ENCODE results near the gene PCDHA4. TPM values are rescaled to one million over a fixed set of nuclear protein-coding genes. Genes with fewer than 3 reads are reported as not detected.

The PCDHA4 gene
- polyA plus RNA-seq (2012; rRNA removed) = 1.2 and 1.4 TPM in 2 replicates
- polyA plus RNA-seq (2012; cell fraction: cytosol; rRNA removed) = 0.82 and 1.1 TPM in 2 replicates
- polyA plus RNA-seq (2012; cell fraction: nucleus; rRNA removed) = 1.1 and 1.6 TPM in 2 replicates

- H3K4me2 ChIP-seq = peak within 1 kb of the TSS; percentile 75
- 37% methylated on average over 30 of the region's 47 CpGs for WGBS (ENCODE audit: low lambda C conversion rate)
- H3K27me3 ChIP-seq (ENCODE audit: insufficient read depth) = no peaks in the 10 kb centered on the region
- ChIA-PET CTCF (interaction anchor here (0.6 to 5.0 kb wide), 39 partner anchors 8 to 416 kb away, joined by 3 to 52 read pairs (median 4); partner anchors contain the start of genes PCDHA1, PCDHA2, PCDHA5 and PCDHA6), POLR2A (interaction anchor here (0.6 kb wide), 1 partner anchor 301 kb away, joined by 4 read pairs; no protein-coding TSS in a partner anchor)
- no peaks in the 10 kb centered on the region; a peak in 2 of 4 replicates for H3K4me1 ChIP-seq (ENCODE audit: control insufficient read depth in 1 of 2, insufficient read depth in 2 of 2, low read depth in 1 of 2, low read length in 1 of 2)
- H3K27ac ChIP-seq (ENCODE audit: low read depth in 2 of 2, low read length in 1 of 2) = peak within 1 kb of the TSS in 1 of 2 experiments; percentile 77; a peak in 2 of 4 replicates
- peak within 1 kb of the TSS; percentile 63 for H3K4me3 ChIP-seq (ENCODE audit: low read depth in 2 of 2, low read length in 1 of 2)
- H4K20me1 ChIP-seq (ENCODE audit: insufficient read depth) = no peaks in the 10 kb centered on the region
- no peaks in the 10 kb centered on the region for H3K36me3 ChIP-seq (replicated peaks in 1 of 2; ENCODE audit: control insufficient read depth in 1 of 2, insufficient read depth in 2 of 2, low read length in 1 of 2)
- H3F3A ChIP-seq (replicated peaks; ENCODE audit: insufficient read depth) = no peaks in the 10 kb centered on the region
- no peaks in the 10 kb centered on the region for H3K9me2 ChIP-seq
- peak within 1 kb of the TSS; percentile 69 for H3K9ac ChIP-seq
- TF ChIP-seq RCOR1 (IDR thresholded peaks at IDR 0.05; ENCODE audit: low read length) = no peak
- peak; percentile 69 for TF ChIP-seq RAD21 (IDR thresholded peaks at IDR 0.05; ENCODE audit: low read length)
- no peak for TF ChIP-seq RFX5 (IDR thresholded peaks at IDR 0.05; ENCODE audit: low read length)
- TF ChIP-seq FOSL2 (IDR thresholded peaks at IDR 0.05; ENCODE audit: borderline replicate concordance, low read depth) = no peak
- peak; percentile 63 for TF ChIP-seq CTCF (IDR thresholded peaks at IDR 0.05)
- TF ChIP-seq SMC3 (IDR thresholded peaks at IDR 0.05; ENCODE audit: low read depth, low read length) = peak; percentile 45
- peak within 1 kb of the TSS; percentile 90; the same call in 1 of the 2 replicates for H2AFZ ChIP-seq (ENCODE audit: low read depth)
- no peaks in the 10 kb centered on the region for H3K9me3 ChIP-seq
- peak; percentile 65 for DNase-seq
- H3K79me2 ChIP-seq (ENCODE audit: insufficient read depth) = no peaks in the 10 kb centered on the region
Observed at GRCh38 chr5:140806834-140807775, at the start of gene PCDHA4. PCDHA4 (plus strand) TSS chr5:140807068.

- Histone ChIP-seq H4K20me1 (ENCODE audit: insufficient read depth) (no peaks in the 10 kb centered on the region), H3F3A (replicated peaks; ENCODE audit: insufficient read depth) (peaks cover 5% of the 10 kb centered on the region), H3K4me2 (no peak overlapping the region), H3K27me3 (ENCODE audit: insufficient read depth) (no peaks in the 10 kb centered on the region), H3K9ac (no peak overlapping the region), H3K9me3 (peaks cover 32% of the 10 kb centered on the region), H3K79me2 (ENCODE audit: insufficient read depth) (no peaks in the 10 kb centered on the region), H3K9me2 (no peaks in the 10 kb centered on the region), H2AFZ (ENCODE audit: low read depth) (no peak overlapping the region), H3K36me3 (replicated peaks in 1 of 2; ENCODE audit: control insufficient read depth in 1 of 2, insufficient read depth in 2 of 2, low read length in 1 of 2) (no peaks in the 10 kb centered on the region), H3K27ac (ENCODE audit: low read depth in 2 of 2, low read length in 1 of 2) (no peak overlapping the region), H3K4me1 (ENCODE audit: control insufficient read depth in 1 of 2, insufficient read depth in 2 of 2, low read depth in 1 of 2, low read length in 1 of 2) (no peaks in the 10 kb centered on the region), H3K4me3 (ENCODE audit: low read depth in 2 of 2, low read length in 1 of 2) (no peak overlapping the region)
- POLR2A ChIA-PET = no interaction called here
- CTCF ChIA-PET = no interaction called here
- 35% methylated on average over 2 of the region's 2 CpGs for WGBS (ENCODE audit: low lambda C conversion rate)
- no peak for DNase-seq
- no peak for TF ChIP-seq NRF1 (IDR thresholded peaks at IDR 0.05; ENCODE audit: low read depth, low read length)
Observed at GRCh38 chr5:140764177-140764973, 42.5 kb upstream of the PCDHA4 start.

Measured in SK-N-SH (cell line).